Measurements from ENCODE around the gene FNDC8.

DNA sequence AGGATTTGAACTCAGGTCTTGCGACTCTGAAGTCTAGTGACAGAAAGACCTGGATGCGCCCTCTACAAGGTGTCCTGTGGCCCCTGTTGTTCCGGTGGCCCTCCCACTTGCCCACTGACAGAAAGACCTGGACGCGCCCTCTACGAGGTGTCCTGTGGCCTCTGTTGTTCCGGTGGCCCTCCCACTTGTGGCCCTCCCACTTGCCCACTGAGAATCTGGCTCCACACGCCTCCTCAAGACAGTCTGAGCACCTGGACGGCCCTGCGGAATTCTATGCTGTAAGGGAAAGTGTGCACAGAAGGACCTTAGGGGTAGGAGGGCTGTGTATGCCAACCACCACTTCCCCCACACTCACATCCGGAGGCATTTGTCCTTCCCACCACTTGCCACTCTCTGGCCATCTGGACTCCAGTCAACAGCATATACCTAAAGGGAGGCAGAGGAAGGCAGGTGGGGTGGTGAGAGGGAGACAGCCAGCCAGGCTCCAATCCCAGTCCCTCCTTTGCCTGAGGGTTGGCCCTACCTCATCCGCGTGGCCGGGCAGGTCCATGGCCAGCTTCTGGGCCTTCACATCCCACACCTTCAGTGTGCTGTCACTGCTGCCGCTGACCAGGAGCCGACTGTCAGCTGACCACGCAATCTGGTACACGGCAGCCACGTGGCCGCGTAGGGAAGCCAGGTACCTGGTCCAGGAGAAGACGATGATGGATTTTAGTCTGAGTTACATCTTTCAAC, 11.6 kb downstream of the FNDC8 start:
- TF ChIP-seq, protein P1, sequence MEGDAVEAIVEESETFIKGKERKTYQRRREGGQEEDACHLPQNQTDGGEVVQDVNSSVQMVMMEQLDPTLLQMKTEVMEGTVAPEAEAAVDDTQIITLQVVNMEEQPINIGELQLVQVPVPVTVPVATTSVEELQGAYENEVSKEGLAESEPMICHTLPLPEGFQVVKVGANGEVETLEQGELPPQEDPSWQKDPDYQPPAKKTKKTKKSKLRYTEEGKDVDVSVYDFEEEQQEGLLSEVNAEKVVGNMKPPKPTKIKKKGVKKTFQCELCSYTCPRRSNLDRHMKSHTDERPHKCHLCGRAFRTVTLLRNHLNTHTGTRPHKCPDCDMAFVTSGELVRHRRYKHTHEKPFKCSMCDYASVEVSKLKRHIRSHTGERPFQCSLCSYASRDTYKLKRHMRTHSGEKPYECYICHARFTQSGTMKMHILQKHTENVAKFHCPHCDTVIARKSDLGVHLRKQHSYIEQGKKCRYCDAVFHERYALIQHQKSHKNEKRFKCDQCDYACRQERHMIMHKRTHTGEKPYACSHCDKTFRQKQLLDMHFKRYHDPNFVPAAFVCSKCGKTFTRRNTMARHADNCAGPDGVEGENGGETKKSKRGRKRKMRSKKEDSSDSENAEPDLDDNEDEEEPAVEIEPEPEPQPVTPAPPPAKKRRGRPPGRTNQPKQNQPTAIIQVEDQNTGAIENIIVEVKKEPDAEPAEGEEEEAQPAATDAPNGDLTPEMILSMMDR (IDR thresholded peaks at IDR 0.05) = no peak
- no peak for TF ChIP-seq POLR2A (IDR thresholded peaks at IDR 0.05; ENCODE audit: low read depth)
- TF ChIP-seq POLR2AphosphoS5 (IDR thresholded peaks at IDR 0.05) = no peak
